SJSA1 (cell line): ENCODE data around the gene ART5. TPM values are rescaled to one million over a fixed set of nuclear protein-coding genes. Genes with fewer than 3 reads are reported as not detected.
"Not testable (repeated sequence)": the region's sequence is repeated elsewhere in the genome, so short reads cannot be mapped to it uniquely, and the experiment has no call there.

ENCODE experiments used
- DNase-seq, 2 experiments: peaks; one replicate each; pipeline ENCODE4 v3.0.0-alpha.2; 2015 to 2020; ENCODE audit warnings: low spot score in 2 of 2, low read depth in 1 of 2
- H3K27ac ChIP-seq: fragments of 250-450 bp; sonication (Bioruptor Pico); 2 replicates; pipeline ENCODE4 v1.5.1; 2020; ENCODE audit warnings: mild to moderate bottlenecking, moderate library complexity
- H3K27me3 ChIP-seq: fragments of 250-450 bp; sonication (Bioruptor Pico); replicated peaks from 2 replicates; pipeline ENCODE4 v1.5.1; 2020; ENCODE audit warnings: mild to moderate bottlenecking, moderate library complexity
- H3K36me3 ChIP-seq: fragments of 250-450 bp; sonication (Bioruptor Pico); 2 replicates; pipeline ENCODE4 v1.5.1; 2020; ENCODE audit warnings: mild to moderate bottlenecking
- H3K4me1 ChIP-seq: fragments of 250-450 bp; sonication (Bioruptor Pico); replicated peaks from 2 replicates; pipeline ENCODE4 v1.6.1; 2021; ENCODE audit warnings: mild to moderate bottlenecking
- H3K4me3 ChIP-seq: fragments of 250-450 bp; sonication (Bioruptor Pico); 2 replicates; pipeline ENCODE4 v1.5.1; 2020; ENCODE audit warnings: mild to moderate bottlenecking
- H3K9me3 ChIP-seq: fragments of 250-450 bp; sonication (Bioruptor Pico); replicated peaks from 2 replicates; pipeline ENCODE4 v1.5.1; 2020; ENCODE audit warnings: mild to moderate bottlenecking
- total RNA-seq: library from RNA; depleted of rRNA; stranded (reverse); fragments of >200 nt; shearing (Covaris generic); gene quantifications from 2 replicates; pipeline ENCODE4 v1.2.3, GENCODE V29; 2014

Gene ART5
- total RNA-seq, 1 experiment from 2014 or later = not detected

- 0 out of 2 replicates have a peak, but pooled peaks cover 6% of the 10 kb centered on the region for H3K9me3 ChIP-seq
- H3K27me3 ChIP-seq = peaks cover 52% of the 10 kb centered on the region
- DNase-seq = no peak
- peaks cover 3% of the 10 kb centered on the region; the same call in 1 of the 2 replicates for H3K36me3 ChIP-seq
- H3K27ac ChIP-seq = no peak within 1 kb of the TSS
- H3K4me3 ChIP-seq = no peak within 1 kb of the TSS
- peaks cover 13% of the 10 kb centered on the region for H3K4me1 ChIP-seq
Observed at GRCh38 chr11:3644817-3645235, 3.0 kb upstream of the ART5 start, which contains the start of gene ART1. Gene ART1 (plus strand): TSS chr11:3645128. CDS start chr11:3659214, 14,086 bp downstream.

- DNase-seq, H3K4me3 ChIP-seq, H3K9me3 ChIP-seq, H3K36me3 ChIP-seq, H3K27ac ChIP-seq: not testable (repeated sequence)
- H3K4me1 ChIP-seq = peaks cover 13% of the 10 kb centered on the region
- peaks cover 43% of the 10 kb centered on the region for H3K27me3 ChIP-seq
Observed at GRCh38 chr11:3643102-3643546, 1.3 kb upstream of the ART5 start.

GRCh38 chr11:3642071-3642951, 519 bp upstream of the ART5 start:
- H3K27ac ChIP-seq = no peak overlapping the region
- DNase-seq = peak; percentile 63 to 78
- H3K4me1 ChIP-seq = peaks cover 13% of the 10 kb centered on the region
- peaks cover 3% of the 10 kb centered on the region; the same call in 1 of the 2 replicates for H3K36me3 ChIP-seq
- H3K27me3 ChIP-seq = peaks cover 39% of the 10 kb centered on the region
- peak overlapping the region; percentile 29 for H3K4me3 ChIP-seq
- 0 out of 2 replicates have a peak, but pooled peaks cover 6% of the 10 kb centered on the region for H3K9me3 ChIP-seq

GRCh38 chr11:3641191-3641590, 601 bp downstream of the ART5 start:
- H3K27me3 ChIP-seq = peaks cover 38% of the 10 kb centered on the region
- H3K4me3 ChIP-seq = no peak overlapping the region
- DNase-seq = no peak
- 0 out of 2 replicates have a peak, but pooled peaks cover 6% of the 10 kb centered on the region for H3K9me3 ChIP-seq
- H3K4me1 ChIP-seq = peaks cover 13% of the 10 kb centered on the region
- H3K27ac ChIP-seq = no peak overlapping the region
- H3K36me3 ChIP-seq = peaks cover 3% of the 10 kb centered on the region; the same call in 1 of the 2 replicates

- H3K36me3 ChIP-seq = peaks cover 3% of the 10 kb centered on the region; the same call in 1 of the 2 replicates
- peaks cover 39% of the 10 kb centered on the region for H3K27me3 ChIP-seq
- H3K9me3 ChIP-seq = 0 out of 2 replicates have a peak, but pooled peaks cover 6% of the 10 kb centered on the region
- H3K4me3 ChIP-seq = no peak overlapping the region
- H3K27ac ChIP-seq = no peak overlapping the region
- DNase-seq = no peak
- peaks cover 13% of the 10 kb centered on the region for H3K4me1 ChIP-seq
Observed at GRCh38 chr11:3639841-3640240, 2.0 kb downstream of the ART5 start.

- peaks cover 3% of the 10 kb centered on the region; the same call in 1 of the 2 replicates for H3K36me3 ChIP-seq
- DNase-seq = no peak
- no peak overlapping the region for H3K27ac ChIP-seq
- 0 out of 2 replicates have a peak, but pooled peaks cover 5% of the 10 kb centered on the region for H3K9me3 ChIP-seq
- no peak overlapping the region for H3K4me3 ChIP-seq
- H3K27me3 ChIP-seq = peaks cover 32% of the 10 kb centered on the region
- peaks cover 13% of the 10 kb centered on the region for H3K4me1 ChIP-seq
Observed at GRCh38 chr11:3638513-3638912, 3.3 kb downstream of the ART5 start.

GRCh38 chr11:3637201-3637600, 4.6 kb downstream of the ART5 start:
- Histone ChIP-seq H3K27ac (no peak overlapping the region), H3K9me3 (0 out of 2 replicates have a peak, but pooled peaks cover 5% of the 10 kb centered on the region), H3K36me3 (peaks cover 2% of the 10 kb centered on the region; the same call in 1 of the 2 replicates), H3K4me1 (peaks cover 3% of the 10 kb centered on the region), H3K27me3 (peaks cover 23% of the 10 kb centered on the region), H3K4me3 (no peak overlapping the region)
- no peak for DNase-seq

GRCh38 chr11:3635641-3636375, 6.0 kb downstream of the ART5 start:
- no peaks in the 10 kb centered on the region for H3K36me3 ChIP-seq
- no peaks in the 10 kb centered on the region for H3K4me1 ChIP-seq
- no peak overlapping the region for H3K4me3 ChIP-seq
- H3K9me3 ChIP-seq = 0 out of 2 replicates have a peak, but pooled peaks cover 3% of the 10 kb centered on the region
- peaks cover 10% of the 10 kb centered on the region for H3K27me3 ChIP-seq
- H3K27ac ChIP-seq = no peak overlapping the region
- no peak for DNase-seq

GRCh38 chr11:3632070-3632660, 9.6 kb downstream of the ART5 start:
- peaks cover 10% of the 10 kb centered on the region for H3K27me3 ChIP-seq
- no peak overlapping the region for H3K4me3 ChIP-seq
- no peaks in the 10 kb centered on the region for H3K4me1 ChIP-seq
- DNase-seq = no peak
- H3K9me3 ChIP-seq = 0 out of 2 replicates have a peak, but pooled peaks cover 3% of the 10 kb centered on the region
- no peak overlapping the region for H3K27ac ChIP-seq
- no peaks in the 10 kb centered on the region for H3K36me3 ChIP-seq

- DNase-seq = no peak
- no peaks in the 10 kb centered on the region for H3K36me3 ChIP-seq
- peaks cover 7% of the 10 kb centered on the region for H3K27me3 ChIP-seq
- H3K4me1 ChIP-seq = no peaks in the 10 kb centered on the region
- H3K27ac ChIP-seq = no peak overlapping the region
- 0 out of 2 replicates have a peak, but pooled peaks cover 3% of the 10 kb centered on the region for H3K9me3 ChIP-seq
- no peak overlapping the region for H3K4me3 ChIP-seq
Observed at GRCh38 chr11:3631331-3631730, 10.5 kb downstream of the ART5 start.

- Histone ChIP-seq H3K4me1 (no peaks in the 10 kb centered on the region), H3K27ac (no peak overlapping the region), H3K27me3 (no peaks in the 10 kb centered on the region)
Observed at GRCh38 chr11:3627291-3627690, 14.5 kb downstream of the ART5 start.

GRCh38 chr11:3626250-3626960, 15.4 kb downstream of the ART5 start:
- no peak for DNase-seq
- Histone ChIP-seq H3K4me1 (no peaks in the 10 kb centered on the region), H3K27ac (no peak overlapping the region), H3K4me3 (no peak overlapping the region), H3K27me3 (no peaks in the 10 kb centered on the region), H3K9me3 (no peaks in the 10 kb centered on the region), H3K36me3 (no peaks in the 10 kb centered on the region)

More at GRCh38 chr11:3627291-3627690, 14.5 kb downstream of the ART5 start:
- Histone ChIP-seq H3K9me3 (no peaks in the 10 kb centered on the region), H3K4me3 (no peak overlapping the region), H3K36me3 (no peaks in the 10 kb centered on the region)
- DNase-seq = no peak
